Large intestine (tissue), 3 donors: Measurements from ENCODE around the gene SNTB2. TPM values are rescaled to one million over a fixed set of nuclear protein-coding genes. Genes with fewer than 3 reads are reported as not detected.
"Not testable (repeated sequence)": the region's sequence is repeated elsewhere in the genome, so short reads cannot be mapped to it uniquely, and the experiment has no call there.

Experiments used
- DNase-seq, 2 donors: peaks; one replicate each; pipeline versions ENCODE4 v3.0.0 to v3.0.0-alpha.2; 2013
- H3K27ac ChIP-seq: one replicate; pipeline ENCODE4 v1.5.1; 2013; ENCODE audit warnings: low read length
- H3K27me3 ChIP-seq: 2 replicates; pipeline ENCODE4 v1.6.1; 2013; ENCODE audit warnings: low read length; ENCODE audit not compliant: control insufficient read depth, insufficient read depth
- H3K36me3 ChIP-seq: 2 replicates; pipeline ENCODE4 v1.6.1; 2013; ENCODE audit warnings: low read length; ENCODE audit not compliant: control insufficient read depth, insufficient read depth
- H3K4me1 ChIP-seq: one replicate; pipeline ENCODE4 v1.6.1; 2013; ENCODE audit warnings: low read length; ENCODE audit not compliant: control insufficient read depth, insufficient read depth
- H3K4me3 ChIP-seq: one replicate; pipeline ENCODE4 v1.5.1; 2013; ENCODE audit warnings: low read length
- H3K9me3 ChIP-seq: one replicate; pipeline ENCODE4 v1.6.1; 2013; ENCODE audit warnings: mild to moderate bottlenecking, low read depth, low read length, moderate library complexity; ENCODE audit not compliant: control insufficient read depth
- WGBS: methylation state at CpG from one replicate; pipeline ENCODE4 v1.1.5; 2013; ENCODE audit warnings: low lambda C conversion rate; ENCODE audit not compliant: insufficient coverage; 5-methylcytosine and 5-hydroxymethylcytosine counted together
- polyA plus RNA-seq: library from polyadenylated mRNA; unstranded; fragments of 120-200 nt; gene quantifications from one replicate; pipeline ENCODE4 v1.2.1, GENCODE V29; 2013

Gene SNTB2
- polyA plus RNA-seq, 1 donor: 8.8 TPM

GRCh38 chr16:69276148-69277115 is 89.5 kb downstream of the SNTB2 start:
- H3K36me3 ChIP-seq: peaks cover 3% of the 10 kb centered on the region
- WGBS: no CpG with 5 or more reads among the region's 7 CpGs
- no peak overlapping the region for H3K27ac ChIP-seq
- no peaks in the 10 kb centered on the region for H3K27me3 ChIP-seq
- H3K4me1 ChIP-seq: no peaks in the 10 kb centered on the region
- no peak overlapping the region for H3K4me3 ChIP-seq
- no peaks in the 10 kb centered on the region for H3K9me3 ChIP-seq
- DNase-seq: peak; percentile 7 to 9

GRCh38 chr16:69277413-69277812 is 90.4 kb downstream of the SNTB2 start:
- DNase-seq: no peak
- no CpG with 5 or more reads among the region's 1 CpG for WGBS
- no peak overlapping the region for H3K4me3 ChIP-seq
- no peak overlapping the region for H3K27ac ChIP-seq
- H3K36me3 ChIP-seq: no peaks in the 10 kb centered on the region
- no peaks in the 10 kb centered on the region for H3K9me3 ChIP-seq
- no peaks in the 10 kb centered on the region for H3K27me3 ChIP-seq
- H3K4me1 ChIP-seq: no peaks in the 10 kb centered on the region

DNA sequence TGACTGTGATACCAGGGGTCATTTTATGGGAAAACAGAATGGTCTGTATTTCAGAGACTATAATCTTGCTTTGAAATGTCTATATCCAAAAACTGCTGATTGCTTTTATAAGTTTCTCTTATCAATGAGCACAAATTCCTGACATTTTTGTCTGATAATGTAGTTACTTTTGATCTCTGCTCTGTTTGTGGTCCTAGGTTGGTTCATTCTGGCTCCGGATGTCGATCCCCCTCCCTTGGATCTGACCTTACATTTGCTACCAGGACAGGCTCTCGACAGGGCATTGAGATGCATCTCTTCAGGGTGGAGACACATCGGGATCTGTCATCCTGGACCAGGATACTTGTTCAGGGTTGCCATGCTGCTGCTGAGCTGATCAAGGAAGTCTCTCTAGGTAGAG is 96.9 kb downstream of the SNTB2 start:
- no peak for DNase-seq
- no peak overlapping the region for H3K4me3 ChIP-seq
- H3K27ac ChIP-seq: no peak overlapping the region
- WGBS: 50% methylated on average over 2 of the region's 4 CpGs
- H3K27me3 ChIP-seq: no peaks in the 10 kb centered on the region
- H3K9me3 ChIP-seq: no peaks in the 10 kb centered on the region
- no peaks in the 10 kb centered on the region for H3K4me1 ChIP-seq
- H3K36me3 ChIP-seq: peaks cover 17% of the 10 kb centered on the region

- WGBS: no CpG with 5 or more reads among the region's 4 CpGs
- peaks cover 17% of the 10 kb centered on the region for H3K36me3 ChIP-seq
- H3K27me3 ChIP-seq: no peaks in the 10 kb centered on the region
Measured at GRCh38 chr16:69285240-69285639, 98.3 kb downstream of the SNTB2 start.

DNA sequence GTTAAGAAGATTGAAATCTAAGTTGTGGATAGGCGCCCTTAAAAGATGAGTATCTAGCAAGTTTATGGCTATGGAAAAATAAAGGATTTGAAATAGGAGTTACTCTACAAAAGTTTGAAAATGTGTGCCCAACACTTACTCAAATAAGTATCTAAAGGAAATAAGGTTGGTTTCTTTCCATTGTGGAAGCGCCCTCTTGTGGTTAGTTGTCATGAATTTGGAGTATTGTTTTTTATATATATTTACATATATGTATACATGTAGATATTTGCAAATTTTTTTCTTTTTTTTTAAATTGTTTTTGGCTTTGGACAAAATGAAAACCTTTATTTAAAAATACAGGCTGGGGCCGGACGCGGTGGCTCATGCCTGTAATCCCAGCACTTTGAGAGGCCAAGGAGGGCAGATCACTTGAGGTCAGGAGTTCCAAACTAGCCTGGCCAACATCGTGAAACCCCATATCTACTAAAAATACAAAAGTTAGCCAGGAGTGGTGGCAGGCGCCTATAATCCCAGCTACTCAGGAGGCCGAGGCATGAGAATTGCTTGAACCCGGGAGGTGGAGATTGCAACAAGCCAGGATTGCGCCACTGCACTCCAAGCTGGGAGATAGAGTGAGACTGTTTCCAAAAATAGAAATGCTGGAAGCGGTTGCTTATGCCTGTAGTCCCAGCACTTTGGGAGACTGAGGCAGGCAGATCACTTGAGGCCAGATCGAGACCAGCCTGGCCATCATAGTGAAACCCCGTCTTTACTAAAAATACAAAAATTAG is 100.2 kb downstream of the SNTB2 start:
- H3K36me3 ChIP-seq: peaks cover 20% of the 10 kb centered on the region

More at GRCh38 chr16:69285240-69285639, 98.3 kb downstream of the SNTB2 start:
- H3K4me1 ChIP-seq: no peaks in the 10 kb centered on the region
- H3K4me3 ChIP-seq: no peak overlapping the region
- H3K27ac ChIP-seq: no peak overlapping the region
- no peak for DNase-seq
- H3K9me3 ChIP-seq: no peaks in the 10 kb centered on the region

DNA sequence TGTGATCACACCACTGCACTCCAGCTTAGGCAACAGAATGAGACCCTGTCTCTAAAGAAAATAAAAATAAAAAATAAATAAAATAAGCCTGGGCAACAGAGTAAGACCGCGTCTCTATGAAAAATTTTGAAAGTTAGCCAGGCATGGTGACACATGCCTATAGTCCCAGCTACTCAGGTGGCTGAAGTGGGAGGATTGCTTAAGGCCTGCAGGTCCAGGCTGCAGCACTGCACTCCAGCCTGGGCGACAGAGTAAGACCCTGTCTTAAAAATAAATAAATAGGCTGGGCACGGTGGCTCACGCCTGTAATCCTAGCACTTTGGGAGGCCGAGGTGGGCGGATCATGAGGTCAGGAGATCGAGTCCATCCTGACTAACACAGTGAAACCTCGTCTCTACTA is 104.7 kb downstream of the SNTB2 start:
- no CpG with 5 or more reads among the region's 9 CpGs for WGBS
- not testable (repeated sequence) for DNase-seq

More for the DNA sequence above, 100.2 kb downstream of the SNTB2 start:
- Histone ChIP-seq H3K4me1 (no peaks in the 10 kb centered on the region), H3K27ac (no peak overlapping the region), H3K4me3 (no peak overlapping the region), H3K27me3 (no peaks in the 10 kb centered on the region), H3K9me3 (no peaks in the 10 kb centered on the region)
- 71% methylated on average over 1 of the region's 13 CpGs for WGBS
- DNase-seq: peak in 1 of 2 donors; percentile 46

GRCh38 chr16:69293401-69293800 is 106.4 kb downstream of the SNTB2 start:
- H3K27ac ChIP-seq: no peak overlapping the region
- WGBS: 93% methylated on average over 2 of the region's 3 CpGs
- H3K4me1 ChIP-seq: no peaks in the 10 kb centered on the region
- H3K36me3 ChIP-seq: peaks cover 3% of the 10 kb centered on the region
- DNase-seq: no peak
- H3K27me3 ChIP-seq: no peaks in the 10 kb centered on the region
- no peaks in the 10 kb centered on the region for H3K9me3 ChIP-seq
- no peak overlapping the region for H3K4me3 ChIP-seq

More for the DNA sequence above, 104.7 kb downstream of the SNTB2 start:
- H3K4me1 ChIP-seq, H3K4me3 ChIP-seq, H3K9me3 ChIP-seq, H3K27me3 ChIP-seq, H3K36me3 ChIP-seq, H3K27ac ChIP-seq: not testable (repeated sequence)

DNA sequence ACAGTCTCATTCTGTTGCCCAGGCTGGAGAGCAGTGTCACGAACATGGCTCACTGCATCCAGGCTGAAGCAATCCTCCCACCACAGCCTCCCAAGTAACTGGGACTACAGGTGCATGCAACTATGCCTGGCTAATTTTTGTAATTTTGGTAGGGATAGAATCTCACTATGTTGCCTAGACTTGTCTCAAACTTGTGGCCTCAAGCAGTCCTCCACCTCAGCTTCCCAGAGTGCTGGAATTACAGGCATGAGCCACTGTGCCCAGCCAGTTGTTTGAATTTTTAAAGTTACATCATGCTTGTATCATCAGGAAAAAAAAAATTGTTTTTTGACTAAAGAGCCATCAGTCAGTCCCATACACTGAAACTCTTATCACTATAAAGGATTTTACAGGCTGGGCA is 107.1 kb downstream of the SNTB2 start:
- H3K27me3 ChIP-seq: no peaks in the 10 kb centered on the region
- WGBS: no CpG with 5 or more reads among the region's 1 CpG
- no peak overlapping the region for H3K27ac ChIP-seq
- peaks cover 3% of the 10 kb centered on the region for H3K36me3 ChIP-seq
- no peak overlapping the region for H3K4me3 ChIP-seq
- H3K4me1 ChIP-seq: no peaks in the 10 kb centered on the region
- H3K9me3 ChIP-seq: no peaks in the 10 kb centered on the region
- DNase-seq: no peak

DNA sequence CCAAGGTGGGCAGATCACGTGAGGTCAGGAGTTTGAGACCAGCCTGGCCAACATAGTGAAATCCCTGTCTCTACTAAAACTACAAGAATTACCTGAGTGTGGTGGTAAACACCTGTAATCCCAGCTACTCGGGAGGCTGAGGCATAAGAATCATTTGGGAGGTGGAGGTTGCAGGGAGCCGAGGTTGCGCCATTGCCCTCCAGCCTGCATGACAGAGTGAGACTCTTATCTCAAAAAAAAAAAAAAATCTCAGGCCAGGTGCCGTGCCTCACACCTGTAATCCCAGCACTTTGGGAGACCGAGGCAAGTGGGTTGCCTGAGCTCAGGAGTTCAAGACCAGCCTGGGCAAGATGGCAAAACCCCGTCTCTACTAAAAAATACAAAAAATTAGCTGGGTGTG is 109.8 kb downstream of the SNTB2 start:
- not testable (repeated sequence) for H3K27me3 ChIP-seq, H3K4me3 ChIP-seq, H3K9me3 ChIP-seq, H3K4me1 ChIP-seq, H3K27ac ChIP-seq, DNase-seq
- peaks cover 17% of the 10 kb centered on the region for H3K36me3 ChIP-seq
- WGBS: no CpG with 5 or more reads among the region's 7 CpGs

GRCh38 chr16:69298261-69298660 is 111.3 kb downstream of the SNTB2 start:
- WGBS: no CpG with 5 or more reads among the region's 4 CpGs
- Histone ChIP-seq H3K27ac (no peak overlapping the region), H3K27me3 (no peaks in the 10 kb centered on the region), H3K4me3 (no peak overlapping the region), H3K36me3 (peaks cover 20% of the 10 kb centered on the region), H3K9me3 (no peaks in the 10 kb centered on the region), H3K4me1 (no peaks in the 10 kb centered on the region)
- no peak for DNase-seq
